Measurements from ENCODE around the gene CRAMP1.

Gene CRAMP1

GRCh38 chr16:1707193-1707790, 95.1 kb downstream of the CRAMP1 start:
- peak overlapping the region; percentile 95 for H3K4me3 ChIP-seq (ENCODE audit: low read depth, low read length)

GRCh38 chr16:1708083-1708767, 96.1 kb downstream of the CRAMP1 start:
- peak overlapping the region; percentile 16 for H3K4me3 ChIP-seq (ENCODE audit: low read depth, low read length)
- no peak for DNase-seq (ENCODE audit: low read depth)
- TF ChIP-seq CTCF (conservative IDR thresholded peaks at IDR 0.05; ENCODE audit: low read depth, low read length), result no peak

More at GRCh38 chr16:1707193-1707790, 95.1 kb downstream of the CRAMP1 start:
- peak; percentile 67 for DNase-seq (ENCODE audit: low read depth)
- no peak for TF ChIP-seq CTCF (conservative IDR thresholded peaks at IDR 0.05; ENCODE audit: low read depth, low read length)

GRCh38 chr16:1708768-1709180, 96.6 kb downstream of the CRAMP1 start:
- H3K4me3 ChIP-seq (ENCODE audit: low read depth, low read length), result no peak overlapping the region
- peak; percentile 77 for DNase-seq (ENCODE audit: low read depth)
- TF ChIP-seq CTCF (conservative IDR thresholded peaks at IDR 0.05; ENCODE audit: low read depth, low read length), result no peak

- TF ChIP-seq CTCF (conservative IDR thresholded peaks at IDR 0.05; ENCODE audit: low read depth, low read length), result no peak
- no peak overlapping the region for H3K4me3 ChIP-seq (ENCODE audit: low read depth, low read length)
- DNase-seq (ENCODE audit: low read depth), result no peak
Measured at GRCh38 chr16:1709356-1709755, 97.2 kb downstream of the CRAMP1 start.

GRCh38 chr16:1710811-1711507, 98.8 kb downstream of the CRAMP1 start:
- no peak overlapping the region for H3K4me3 ChIP-seq (ENCODE audit: low read depth, low read length)
- TF ChIP-seq CTCF (conservative IDR thresholded peaks at IDR 0.05; ENCODE audit: low read depth, low read length), result no peak
- no peak for DNase-seq (ENCODE audit: low read depth)

- DNase-seq (ENCODE audit: low read depth), result peak; percentile 50
- H3K4me3 ChIP-seq (ENCODE audit: low read depth, low read length), result no peak overlapping the region
- TF ChIP-seq CTCF (conservative IDR thresholded peaks at IDR 0.05; ENCODE audit: low read depth, low read length), result no peak
Measured at GRCh38 chr16:1712791-1713261, 100.7 kb downstream of the CRAMP1 start.
